K562 (cell line): ENCODE measurements around the gene SPEM1. TPM values are rescaled to one million over a fixed set of nuclear protein-coding genes. Genes with fewer than 3 reads are reported as not detected.
A peak's percentile ranks its signal among the peaks of the same experiment; 100 is the strongest.

Source experiments
- ATAC-seq: fragments of 200-7000 bp; cut with Tn5 transposase; 3 replicates; pipeline ENCODE4 v1.9.1; 2020; ENCODE audit warnings: moderate library complexity
- BruUV-seq: library from RNA; stranded (reverse); fragments of 400-500 nt; replicated peaks from 2 replicates; lab custom pipeline; 2021; lab: Mats Ljungman, UMichigan
- CTCF ChIA-PET: fragments of 300-600 bp; formaldehyde crosslinking; extraction: SDS; loops from one replicate; lab custom pipeline; 2021; ENCODE audit warnings: low intra/inter-chr PET ratio; lab: Yijun Ruan, JAX
- POLR2A ChIA-PET: fragments of 300-600, 350-650 bp; sonication (Branson Sonifier 250); formaldehyde crosslinking; extraction: SDS; loops from one replicate; lab custom pipeline; 2021; ENCODE audit warnings: antibody characterized with exemption, inconsistent platforms; lab: Yijun Ruan, JAX
- DNase-seq, 4 experiments: peaks; one replicate each; pipeline versions ENCODE4 v3.0.0 to v3.0.0-alpha.2; 2011 to 2018; ENCODE audit warnings: low spot score in 3 of 4, mixed read lengths in 3 of 4; ENCODE audit errors: extremely low read depth in 1 of 4
- FAIRE-seq: peaks from 2 replicates; lab custom pipeline; 2011; peaks lifted over from hg19 to GRCh38; lab: Jason Lieb, UNC
- H2AFZ ChIP-seq: 2 replicates; pipeline ENCODE4 v1.6.0; 2011; ENCODE audit warnings: low read depth, low read length, control low read depth, inconsistent platforms
- H3K27ac ChIP-seq: fragments of 200-600 bp; 3 replicates; pipeline ENCODE4 v1.8.0; 2011; ENCODE audit warnings: low read depth, mild to moderate bottlenecking, control low read depth, inconsistent platforms, low read length, moderate library complexity, mixed read lengths; ENCODE audit errors: extremely low read depth
- H3K27me3 ChIP-seq, 2 experiments: fragments of 300-600 bp in 1 of 2; 2 replicates in 1 of 2; 3 replicates in 1 of 2; pipeline versions ENCODE4 v1.6.0 to v1.8.0; 2011; ENCODE audit warnings: inconsistent platforms in 2 of 2, low read length in 2 of 2, mild to moderate bottlenecking in 1 of 2, mixed read lengths in 1 of 2, moderate library complexity in 1 of 2; ENCODE audit not compliant: control insufficient read depth in 2 of 2, insufficient read depth in 2 of 2
- H3K36me3 ChIP-seq: fragments of 300-600 bp; 3 replicates; pipeline ENCODE4 v1.8.0; 2011; ENCODE audit warnings: mild to moderate bottlenecking, low read length, inconsistent platforms; ENCODE audit not compliant: control insufficient read depth, insufficient read depth
- H3K4me1 ChIP-seq, 2 experiments: fragments of 200-600 bp in 1 of 2; replicated peaks in 1 of 2; 2 replicates in 1 of 2; 3 replicates in 1 of 2; pipeline versions ENCODE4 v1.5.1 to v1.8.0; 2011; ENCODE audit warnings: inconsistent platforms in 2 of 2, low read length in 2 of 2, mild to moderate bottlenecking in 1 of 2, mixed read lengths in 1 of 2, moderate library complexity in 1 of 2; ENCODE audit not compliant: control insufficient read depth in 2 of 2, insufficient read depth in 2 of 2
- H3K4me2 ChIP-seq: 2 replicates; pipeline ENCODE4 v1.6.1; 2011; ENCODE audit warnings: low read length, control low read depth, inconsistent platforms, mixed read lengths; ENCODE audit not compliant: insufficient read depth
- H3K4me3 ChIP-seq: fragments of 200-600 bp; sonication (generic), shearing (Covaris generic); 2 replicates; pipeline ENCODE4 v1.5.1; 2016; ENCODE audit warnings: control low read depth, inconsistent platforms
- H3K79me2 ChIP-seq: fragments of 200-600 bp; 3 replicates; pipeline ENCODE4 v1.8.0; 2011; ENCODE audit warnings: low read length, inconsistent platforms; ENCODE audit not compliant: control insufficient read depth, insufficient read depth
- H3K9ac ChIP-seq, 2 experiments: 2 replicates each; pipeline versions ENCODE4 v1.6.0 to v1.6.1; 2011; ENCODE audit warnings: low read depth in 2 of 2, low read length in 2 of 2, control low read depth in 1 of 2, inconsistent platforms in 1 of 2, mild to moderate bottlenecking in 1 of 2, mixed read lengths in 1 of 2; ENCODE audit not compliant: insufficient read depth in 1 of 2
- H3K9me1 ChIP-seq: one replicate; pipeline ENCODE4 v1.6.0; 2011; ENCODE audit warnings: inconsistent platforms, mild to moderate bottlenecking, low read length, moderate library complexity; ENCODE audit not compliant: control insufficient read depth, insufficient read depth
- H3K9me3 ChIP-seq: replicated peaks from 2 replicates; pipeline ENCODE4 v1.5.1; 2011; ENCODE audit warnings: low read depth, low read length, inconsistent platforms; ENCODE audit not compliant: control insufficient read depth, insufficient read depth
- H4K20me1 ChIP-seq: replicated peaks from 2 replicates; pipeline ENCODE4 v1.6.1; 2011; ENCODE audit warnings: low read length, inconsistent platforms, mixed read lengths; ENCODE audit not compliant: control insufficient read depth, insufficient read depth
- ARNT ChIP-seq, 2 experiments: fragments of 450-650 bp; IDR thresholded peaks; 2 replicates each; pipeline ENCODE4 v1.6.1; 2016; ENCODE audit warnings: mild to moderate bottlenecking in 1 of 2
- EGR1 ChIP-seq: fragments of 450-650 bp; conservative IDR thresholded peaks from 2 replicates; pipeline ENCODE4 v1.6.1; 2017; ENCODE audit warnings: mild to moderate bottlenecking
- ILK ChIP-seq: fragments of 450-650 bp; IDR thresholded peaks from 2 replicates; pipeline ENCODE4 v1.6.1; 2016; ENCODE audit warnings: missing genetic modification characterization, low read depth, mild to moderate bottlenecking, missing compliant biosample characterization, moderate library complexity, borderline replicate concordance
- KAT7 ChIP-seq: sonication (generic); formaldehyde crosslinking; IDR thresholded peaks from 2 replicates; pipeline ENCODE4 v1.8.0; 2022; ENCODE audit warnings: missing genetic modification reagents, mild to moderate bottlenecking, borderline replicate concordance
- MAZ ChIP-seq, 2 experiments: fragments of 450-650 bp in 1 of 2; sonication (generic) in 1 of 2; formaldehyde crosslinking; IDR thresholded peaks in 1 of 2; conservative IDR thresholded peaks in 1 of 2; 2 replicates each; pipeline versions ENCODE4 v1.4.0 to v1.5.0; 2020; ENCODE audit warnings: mild to moderate bottlenecking in 1 of 2, missing genetic modification reagents in 1 of 2
- NFATC3 ChIP-seq: fragments of 450-650 bp; IDR thresholded peaks from 2 replicates; pipeline ENCODE4 v1.6.1; 2017; ENCODE audit warnings: mild to moderate bottlenecking
- NR2C1 ChIP-seq, 2 experiments: fragments of 450-650 bp; IDR thresholded peaks; 2 replicates each; pipeline ENCODE4 v1.6.1; 2017; ENCODE audit warnings: mild to moderate bottlenecking in 2 of 2, antibody characterized with exemption in 1 of 2, inconsistent platforms in 1 of 2, missing compliant biosample characterization in 1 of 2, missing genetic modification characterization in 1 of 2
- PCBP1 ChIP-seq: fragments of 200-400 bp; formaldehyde crosslinking; IDR thresholded peaks from 2 replicates; pipeline ENCODE4 v1.6.1; 2018; ENCODE audit warnings: mild to moderate bottlenecking, low read depth, low read length; ENCODE audit not compliant: poor library complexity, severe bottlenecking
- ZBTB7A ChIP-seq: IDR thresholded peaks from 2 replicates; pipeline ENCODE4 v1.6.1; 2011; ENCODE audit warnings: low read depth, mild to moderate bottlenecking, low read length, moderate library complexity, borderline replicate concordance; ENCODE audit not compliant: control insufficient read depth
- ZNF780A ChIP-seq: fragments of 250-450 bp; sonication (Bioruptor Pico); IDR thresholded peaks from 2 replicates; pipeline ENCODE4 v1.5.0; 2021; ENCODE audit warnings: mild to moderate bottlenecking
- WGBS: fragments of 100-300 bp; shearing (Covaris generic); methylation state at CpG from one replicate; pipeline ENCODE4 v1.1.6; 2016; ENCODE audit warnings: low coverage, mixed read lengths; ENCODE audit not compliant: insufficient coverage; ENCODE audit errors: missing lambda C conversion rate; 5-methylcytosine and 5-hydroxymethylcytosine counted together
- in situ Hi-C: fragments of 300-500 bp; cut with MboI; formaldehyde crosslinking; loops from 4 replicates; pipeline ENCODE4 v1.15.0; 2018; ENCODE audit warnings: inconsistent platforms, mixed read lengths
- intact Hi-C: fragments of 100-400 bp; cut with micrococcal nuclease; formaldehyde crosslinking; loops from 2 replicates; pipeline ENCODE4 v1.14.2; 2022
- polyA plus RNA-seq, 8 experiments: library from polyadenylated mRNA; depleted of rRNA in 4 of 8; stranded (reverse) in 5 of 8; unstranded in 3 of 8; fragments of >200 nt; fragmentation: Nextera tagmentation in 2 of 8; fragmentation: Illumina TruSeq in 1 of 8; extraction: Ambion mirVana in 2 of 8; extraction: Trizol in 1 of 8; gene quantifications; 2 replicates each; pipeline versions ENCODE4 v1.2.1 to v1.2.3, GENCODE V29; 2011 to 2014; ENCODE audit warnings: inconsistent platforms in 1 of 8, missing spikeins in 1 of 8
- total RNA-seq, 7 experiments: library from RNA; depleted of rRNA in 6 of 7; stranded (reverse); fragments of >200 nt in 6 of 7; fragmentation: Illumina TruSeq in 2 of 7; extraction: Trizol in 2 of 7; gene quantifications; 2 replicates each; pipeline versions ENCODE4 v1.2.1 to v1.2.3, GENCODE V29; 2011 to 2021; ENCODE audit warnings: low replicate concordance in 1 of 7
- TF ChIP-seq, protein P1 (sequence below): fragments of 250-450 bp; sonication (Bioruptor Pico); IDR thresholded peaks from 2 replicates; pipeline ENCODE4 v1.5.0; 2022; ENCODE audit warnings: mild to moderate bottlenecking
- TF ChIP-seq, protein P2 (sequence below): sonication (generic); formaldehyde crosslinking; IDR thresholded peaks from 2 replicates; pipeline ENCODE4 v1.8.0; 2022; ENCODE audit warnings: mild to moderate bottlenecking, missing genetic modification reagents
- TF ChIP-seq, protein P3 (sequence below): fragments of 250-450 bp; sonication (Bioruptor Pico); IDR thresholded peaks from 2 replicates; pipeline ENCODE4 v1.4.0; 2020

The SPEM1 gene
- total and polyA plus RNA-seq, 9 of the 15 experiments (the other 6 are each of a cell fraction or from before 2014, with no cell fraction given), result not detected

DNA sequence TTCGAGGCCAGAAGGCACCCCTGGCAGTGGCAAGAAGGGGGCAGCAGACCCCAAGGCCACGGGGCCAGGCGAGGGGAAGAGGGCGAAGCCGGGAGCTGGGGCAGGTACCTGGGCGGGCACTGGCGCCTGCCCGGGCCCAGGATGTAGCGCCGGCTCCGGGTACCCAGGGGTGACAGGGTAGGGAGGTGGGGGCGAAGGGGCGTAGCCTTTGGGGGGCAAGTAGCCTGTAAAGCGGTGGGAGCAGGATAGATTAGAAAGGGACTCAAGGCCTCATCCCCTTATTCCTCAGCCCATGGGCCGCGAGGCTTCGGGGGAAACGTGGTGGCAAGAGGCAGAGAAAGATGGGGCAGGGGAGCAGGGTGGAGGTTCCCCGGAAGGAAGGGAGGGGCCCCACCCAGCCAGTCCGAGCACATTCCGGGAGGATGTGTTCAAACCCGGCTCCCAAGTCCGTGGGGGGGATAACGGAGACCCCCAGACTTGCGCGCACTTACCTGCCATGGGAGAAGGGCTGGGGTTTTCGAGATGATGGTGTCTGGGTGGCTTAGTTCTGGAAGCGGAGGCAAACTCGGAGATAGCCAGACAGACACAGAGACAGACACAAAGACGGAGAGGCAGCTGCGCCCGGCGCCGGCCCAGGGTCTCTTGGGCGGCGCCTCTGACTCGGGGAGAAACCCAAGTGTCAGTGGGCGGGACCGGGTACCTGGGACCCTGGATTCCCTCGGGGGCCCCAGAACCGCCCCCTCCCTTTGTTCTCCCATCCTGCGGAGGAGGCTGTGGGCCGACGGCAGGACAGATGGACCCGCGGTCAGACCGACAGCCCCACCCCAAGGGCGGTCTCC is 26.3 kb upstream of the SPEM1 start:
- ATAC-seq (peak; percentile 53), DNase-seq (peak in 3 of 4 experiments; percentile 33 to 52 (median 36)), FAIRE-seq (no peak)
- H3K4me3 ChIP-seq, result peak overlapping the region; percentile 68
- peaks cover 7% of the 10 kb centered on the region; the same call in 1 of the 3 replicates for H3K36me3 ChIP-seq
- WGBS, result 12% methylated on average over 28 of the region's 48 CpGs
- H3K27me3 ChIP-seq, result no peaks in the 10 kb centered on the region
- H3K4me1 ChIP-seq, result peaks cover 3 to 24% of the 10 kb centered on the region in 2 experiments; a peak in 4 of 5 replicates
- H4K20me1 ChIP-seq, result no peaks in the 10 kb centered on the region
- H3K9me3 ChIP-seq, result no peaks in the 10 kb centered on the region
- peak overlapping the region; percentile 61 to 97; a peak in 3 of 4 replicates for H3K9ac ChIP-seq
- in situ Hi-C loops, result no loop called here
- H2AFZ ChIP-seq, result peak overlapping the region; percentile 84
- no peaks in the 10 kb centered on the region for H3K9me1 ChIP-seq
- H3K27ac ChIP-seq, result no peak overlapping the region; the same call in 2 of the 3 replicates
- ChIA-PET POLR2A (interaction anchor here (0.6 to 0.8 kb wide), 2 partner anchors 8 to 91 kb away, joined by 3 read pairs; no protein-coding TSS in a partner anchor), CTCF (no interaction called here)
- H3K79me2 ChIP-seq, result no peaks in the 10 kb centered on the region
- peak overlapping the region; percentile 73 for H3K4me2 ChIP-seq
- intact Hi-C loops, result no loop called here
- TSS peak; percentile 26 for BruUV-seq
- TF ChIP-seq MAZ (CRISPR knock-in tag; conservative IDR thresholded peaks at IDR 0.05 in 1 of 2, IDR thresholded peaks at IDR 0.05 in 1 of 2) (peak in 1 of 2 experiments; percentile 13; a peak in 1 of 4 replicates), ILK (tag) (no peak), ZBTB7A (no peak; the same call in 1 of the 2 replicates), PCBP1 (peak; percentile 16), NFATC3 (no peak), ARNT (IDR thresholded peaks at IDR 0.05) (no peak), EGR1 (peak; percentile 38), NR2C1 (IDR thresholded peaks at IDR 0.05) (no peak), NR2C1 (tag; IDR thresholded peaks at IDR 0.05) (no peak), ZNF780A (CRISPR knock-in tag) (no peak), KAT7 (CRISPR knock-in tag) (no peak)
- TF ChIP-seq, protein P1, sequence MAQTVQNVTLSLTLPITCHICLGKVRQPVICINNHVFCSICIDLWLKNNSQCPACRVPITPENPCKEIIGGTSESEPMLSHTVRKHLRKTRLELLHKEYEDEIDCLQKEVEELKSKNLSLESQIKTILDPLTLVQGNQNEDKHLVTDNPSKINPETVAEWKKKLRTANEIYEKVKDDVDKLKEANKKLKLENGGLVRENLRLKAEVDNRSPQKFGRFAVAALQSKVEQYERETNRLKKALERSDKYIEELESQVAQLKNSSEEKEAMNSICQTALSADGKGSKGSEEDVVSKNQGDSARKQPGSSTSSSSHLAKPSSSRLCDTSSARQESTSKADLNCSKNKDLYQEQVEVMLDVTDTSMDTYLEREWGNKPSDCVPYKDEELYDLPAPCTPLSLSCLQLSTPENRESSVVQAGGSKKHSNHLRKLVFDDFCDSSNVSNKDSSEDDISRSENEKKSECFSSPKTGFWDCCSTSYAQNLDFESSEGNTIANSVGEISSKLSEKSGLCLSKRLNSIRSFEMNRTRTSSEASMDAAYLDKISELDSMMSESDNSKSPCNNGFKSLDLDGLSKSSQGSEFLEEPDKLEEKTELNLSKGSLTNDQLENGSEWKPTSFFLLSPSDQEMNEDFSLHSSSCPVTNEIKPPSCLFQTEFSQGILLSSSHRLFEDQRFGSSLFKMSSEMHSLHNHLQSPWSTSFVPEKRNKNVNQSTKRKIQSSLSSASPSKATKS (CRISPR knock-in tag), result no peak
- TF ChIP-seq, protein P2, sequence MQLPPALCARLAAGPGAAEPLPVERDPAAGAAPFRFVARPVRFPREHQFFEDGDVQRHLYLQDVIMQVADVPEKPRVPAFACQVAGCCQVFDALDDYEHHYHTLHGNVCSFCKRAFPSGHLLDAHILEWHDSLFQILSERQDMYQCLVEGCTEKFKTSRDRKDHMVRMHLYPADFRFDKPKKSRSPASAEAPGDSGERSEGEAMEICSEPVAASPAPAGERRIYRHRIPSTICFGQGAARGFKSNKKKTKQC (CRISPR knock-in tag), result peak; percentile 6; the same call in 1 of the 2 replicates
- TF ChIP-seq, protein P3, sequence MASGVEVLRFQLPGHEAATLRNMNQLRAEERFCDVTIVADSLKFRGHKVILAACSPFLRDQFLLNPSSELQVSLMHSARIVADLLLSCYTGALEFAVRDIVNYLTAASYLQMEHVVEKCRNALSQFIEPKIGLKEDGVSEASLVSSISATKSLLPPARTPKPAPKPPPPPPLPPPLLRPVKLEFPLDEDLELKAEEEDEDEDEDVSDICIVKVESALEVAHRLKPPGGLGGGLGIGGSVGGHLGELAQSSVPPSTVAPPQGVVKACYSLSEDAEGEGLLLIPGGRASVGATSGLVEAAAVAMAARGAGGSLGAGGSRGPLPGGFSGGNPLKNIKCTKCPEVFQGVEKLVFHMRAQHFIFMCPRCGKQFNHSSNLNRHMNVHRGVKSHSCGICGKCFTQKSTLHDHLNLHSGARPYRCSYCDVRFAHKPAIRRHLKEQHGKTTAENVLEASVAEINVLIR (CRISPR knock-in tag), result no peak
